ENCODE results near the gene RNF121.
"Not testable (repeated sequence)": the region's sequence is repeated elsewhere in the genome, so short reads cannot be mapped to it uniquely, and the experiment has no call there.

Gene RNF121

DNA sequence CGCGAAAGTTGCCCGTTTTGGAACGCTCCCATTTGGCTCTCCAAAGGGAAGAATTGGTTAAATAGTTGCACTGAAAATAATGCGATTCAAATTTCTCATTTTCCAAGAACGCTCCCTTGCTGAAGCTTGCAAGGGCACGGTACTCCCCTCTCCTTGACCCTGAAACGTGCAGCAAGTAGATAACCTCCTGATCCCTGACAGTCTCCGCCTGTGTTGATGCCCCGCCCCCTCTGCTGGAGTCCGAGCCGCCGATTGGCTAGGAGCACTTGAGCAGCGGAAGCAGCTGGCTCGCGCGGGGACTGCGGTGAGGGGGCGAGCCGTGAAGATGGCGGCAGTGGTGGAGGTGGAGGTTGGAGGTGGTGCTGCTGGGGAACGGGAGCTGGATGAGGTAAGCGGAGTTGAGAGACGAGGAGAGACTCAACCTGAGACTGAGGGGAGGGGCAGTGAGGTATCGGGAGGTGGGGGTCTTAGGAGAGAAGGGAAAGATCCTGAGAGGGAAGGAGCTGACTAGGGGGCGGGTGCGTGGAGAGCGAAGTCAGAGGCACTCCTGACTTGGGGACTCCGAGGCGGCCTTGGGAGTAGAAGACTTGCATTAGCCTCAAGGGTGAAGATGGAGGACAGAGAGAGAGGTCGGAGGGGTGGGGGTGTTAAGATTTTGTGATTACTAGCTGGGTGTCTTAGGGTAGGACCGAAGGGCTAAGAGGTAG lies at the start of gene RNF121:
TSS of gene RNF121 (plus strand) at position 310 of the 707 bp plus-strand sequence. CDS start at position 326, 16 bp downstream.
- DNase-seq, result peak; percentile 97 to 98

DNA sequence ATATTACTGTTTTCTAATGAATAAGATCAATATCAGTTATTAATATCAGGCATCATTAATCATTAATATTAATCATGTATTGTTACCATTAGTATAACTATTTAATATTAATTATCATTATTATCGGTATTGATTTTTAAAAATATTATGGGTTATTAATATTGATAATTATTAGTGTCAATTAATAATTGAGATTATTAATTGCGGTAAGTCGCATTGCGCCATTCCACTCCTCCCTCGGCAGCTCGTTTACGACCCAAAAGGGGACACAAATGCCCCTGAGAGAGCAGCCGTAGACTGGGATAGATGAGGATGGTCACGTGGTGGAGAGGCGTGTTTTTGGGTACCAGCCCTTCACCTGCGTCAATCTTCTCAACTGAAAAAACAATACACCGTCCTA lies 43.0 kb upstream of the RNF121 start:
- DNase-seq, result not testable (repeated sequence)

DNA sequence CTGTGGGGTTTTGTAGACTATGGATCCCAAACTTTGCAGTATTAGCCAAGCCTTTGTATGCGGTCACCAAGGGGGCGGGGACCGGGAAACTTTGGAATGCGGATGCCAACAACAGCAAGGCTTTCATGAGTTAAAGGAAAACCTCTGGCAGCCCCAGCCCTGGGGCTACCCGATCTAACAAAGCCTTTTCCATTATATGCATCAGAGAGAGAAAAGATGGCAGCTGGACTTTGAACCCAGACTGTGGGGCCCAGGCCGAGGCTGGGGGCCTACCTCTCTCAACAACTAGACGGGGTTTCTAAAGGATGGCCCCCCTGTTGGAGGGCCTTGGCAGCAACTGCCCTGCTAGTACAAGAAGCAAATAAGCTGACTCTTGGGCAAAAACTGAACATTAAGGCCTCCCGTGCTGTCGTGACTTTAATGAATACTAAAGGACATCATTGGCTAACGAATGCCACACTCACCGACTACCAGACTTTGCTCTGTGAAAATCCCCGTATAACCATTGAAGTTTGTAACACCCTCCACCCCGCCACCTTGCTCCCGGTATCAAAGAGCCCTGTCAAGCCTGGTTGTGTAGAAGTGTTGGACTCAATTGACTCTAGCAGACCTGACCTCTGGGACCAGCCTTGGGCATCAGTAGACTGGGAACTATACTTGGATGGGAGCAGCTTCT lies 40.4 kb upstream of the RNF121 start:
- not testable (repeated sequence) for DNase-seq

DNA sequence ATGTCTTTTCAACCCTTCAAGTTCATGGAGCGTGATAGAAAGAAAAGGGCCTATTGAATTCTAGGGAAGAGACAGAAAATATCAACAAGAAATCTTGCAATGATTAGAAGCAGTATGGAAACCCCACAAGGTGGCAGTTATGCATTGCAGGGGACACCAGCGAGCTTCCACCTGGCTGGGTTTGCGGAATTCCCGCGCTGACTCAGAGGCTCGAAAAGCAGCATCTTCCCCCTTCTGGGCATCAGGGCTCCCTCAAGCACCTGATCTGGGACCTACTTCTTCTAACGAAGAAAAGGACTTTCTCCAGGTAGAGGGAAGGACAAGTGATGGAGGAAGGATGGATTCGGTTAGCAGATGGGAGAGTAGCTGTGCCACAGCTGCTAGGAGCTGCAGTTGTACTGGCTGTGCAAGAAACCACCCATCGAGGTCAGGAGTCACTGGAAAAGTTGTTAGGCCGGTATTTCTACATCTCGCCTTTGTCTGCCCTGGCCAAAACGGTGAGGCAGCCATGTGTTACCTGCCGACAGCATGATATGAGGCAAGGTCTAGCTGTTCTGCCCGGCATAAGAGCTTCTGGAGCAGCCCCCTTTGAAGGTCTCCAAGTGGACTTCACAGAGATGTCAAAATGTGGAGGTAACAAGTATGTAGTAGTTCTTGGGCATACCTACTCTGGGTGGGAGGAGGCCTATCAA lies 39.5 kb upstream of the RNF121 start:
- not testable (repeated sequence) for DNase-seq

DNA sequence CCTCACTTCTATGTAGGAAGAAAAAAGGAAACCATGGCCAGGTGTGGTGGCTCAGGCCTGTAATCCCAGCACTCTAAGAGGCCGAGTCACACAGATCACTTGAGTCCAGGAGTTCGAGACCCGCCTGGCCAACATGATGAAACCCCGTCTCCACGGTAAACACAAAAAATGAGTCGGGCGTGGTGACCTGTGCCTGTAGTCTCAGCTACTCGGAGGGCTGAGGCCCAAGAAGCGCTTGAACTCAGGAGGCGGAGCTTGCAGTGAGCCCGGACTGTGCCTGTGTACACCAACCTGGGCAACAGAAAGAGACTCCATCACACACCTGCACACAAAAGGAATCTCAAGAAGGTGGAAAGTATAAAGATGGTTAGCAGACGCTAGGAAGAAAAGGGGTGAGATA lies 32.9 kb upstream of the RNF121 start:
- DNase-seq, result no peak

DNA sequence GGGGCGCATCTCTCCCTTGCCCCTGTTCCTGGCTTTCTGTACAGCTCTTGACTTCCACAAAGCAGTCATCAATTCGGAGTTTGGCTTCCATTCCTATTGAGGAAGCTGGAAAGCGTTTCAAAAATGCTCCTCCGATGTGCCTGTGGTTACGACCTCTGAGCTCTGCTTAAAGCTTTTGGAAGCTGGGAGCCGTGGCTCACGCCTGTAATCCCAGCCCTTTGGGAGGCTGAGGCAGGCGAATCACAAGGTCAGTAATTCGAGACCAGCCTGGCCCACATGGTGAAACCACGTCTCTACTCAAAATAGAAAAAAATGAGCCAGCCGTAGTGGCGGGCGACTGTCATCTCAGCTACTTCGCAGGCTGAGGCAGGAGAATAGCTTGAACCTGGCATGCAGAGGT lies 27.7 kb upstream of the RNF121 start:
- not testable (repeated sequence) for DNase-seq

DNA sequence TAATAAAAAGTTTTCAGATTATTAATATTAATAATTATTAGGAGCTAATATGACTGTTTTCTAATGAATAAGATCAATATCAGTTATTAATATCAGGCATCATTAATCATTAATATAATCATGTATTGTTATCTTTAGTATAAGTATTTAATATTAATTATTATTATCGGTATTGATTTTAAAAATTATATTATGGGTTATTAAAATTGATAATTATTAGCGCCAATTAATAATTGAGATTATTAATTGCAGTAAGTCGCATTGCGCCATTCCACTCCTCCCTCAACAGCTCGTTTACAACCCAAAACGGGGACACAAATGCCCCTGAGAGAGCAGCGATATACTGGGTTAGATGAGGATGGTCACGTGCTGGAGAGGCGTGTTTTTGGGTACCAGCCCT lies 20.6 kb upstream of the RNF121 start:
- no peak for DNase-seq

DNA sequence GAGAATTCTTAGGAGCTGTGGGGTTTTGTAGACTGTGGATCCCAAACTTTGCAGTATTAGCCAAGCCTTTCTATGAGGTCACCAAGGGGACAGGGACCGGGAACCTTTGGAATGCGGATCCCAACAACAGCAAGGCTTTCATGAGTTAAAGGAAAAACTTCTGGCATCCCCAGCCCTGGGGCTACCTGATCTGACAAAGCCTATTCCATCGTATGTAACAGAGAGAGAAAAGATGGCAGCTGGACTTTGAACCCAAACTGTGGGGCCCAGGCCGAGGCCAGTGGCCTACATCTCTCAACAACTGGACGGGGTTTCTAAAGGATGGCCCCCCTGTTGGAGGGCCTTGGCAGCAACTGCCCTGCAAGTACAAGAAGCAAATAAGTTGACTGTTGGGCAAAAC lies 18.1 kb upstream of the RNF121 start:
- not testable (repeated sequence) for DNase-seq

DNA sequence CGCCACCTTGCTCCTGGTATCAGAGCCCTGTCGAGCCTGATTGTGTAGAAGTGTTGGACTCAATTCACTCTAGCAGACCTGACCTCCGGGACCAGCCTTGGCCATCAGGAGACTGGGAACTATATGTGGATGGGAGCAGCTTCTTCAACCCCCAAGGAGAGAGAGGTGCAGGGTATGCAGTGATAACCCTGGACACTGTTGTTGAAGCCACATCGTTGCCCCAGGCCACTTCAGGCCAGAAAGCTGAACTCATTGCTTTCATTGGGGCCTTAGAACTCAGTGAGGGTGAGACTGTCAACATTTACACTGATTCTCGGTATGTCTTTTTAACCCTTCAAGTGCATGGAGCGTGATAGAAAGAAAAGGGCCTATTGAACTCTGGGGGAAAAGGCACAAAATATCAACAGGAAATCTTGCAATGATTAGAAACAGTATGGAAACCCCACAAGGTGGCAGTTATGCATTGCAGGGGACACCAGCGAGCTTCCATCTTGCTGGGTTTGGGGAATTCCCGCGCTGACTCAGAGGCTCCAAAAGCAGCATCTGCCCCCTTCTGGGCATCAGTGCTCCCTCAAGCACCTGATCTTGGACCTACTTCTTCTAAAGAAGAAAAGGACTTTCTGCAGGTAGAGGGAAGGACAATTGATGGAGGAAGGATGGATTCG lies 17.4 kb upstream of the RNF121 start:
- not testable (repeated sequence) for DNase-seq

DNA sequence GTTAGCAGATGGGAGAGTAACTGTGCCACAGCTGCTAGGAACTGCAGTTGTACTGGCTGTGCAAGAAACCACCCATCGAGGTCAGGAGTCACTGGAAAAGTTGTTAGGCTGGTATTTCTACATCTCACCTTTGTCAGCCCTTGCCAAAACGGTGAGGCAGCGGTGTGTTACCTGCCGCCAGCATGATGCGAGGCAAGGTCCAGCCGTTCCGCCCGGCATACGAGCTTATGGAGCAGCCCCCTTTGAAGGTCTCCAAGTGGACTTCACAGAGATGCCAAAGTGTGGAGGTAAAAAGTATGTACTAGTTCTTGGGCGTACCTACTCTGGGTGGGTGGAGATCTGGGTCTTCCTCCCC lies 16.9 kb upstream of the RNF121 start:
- DNase-seq, result not testable (repeated sequence)

DNA sequence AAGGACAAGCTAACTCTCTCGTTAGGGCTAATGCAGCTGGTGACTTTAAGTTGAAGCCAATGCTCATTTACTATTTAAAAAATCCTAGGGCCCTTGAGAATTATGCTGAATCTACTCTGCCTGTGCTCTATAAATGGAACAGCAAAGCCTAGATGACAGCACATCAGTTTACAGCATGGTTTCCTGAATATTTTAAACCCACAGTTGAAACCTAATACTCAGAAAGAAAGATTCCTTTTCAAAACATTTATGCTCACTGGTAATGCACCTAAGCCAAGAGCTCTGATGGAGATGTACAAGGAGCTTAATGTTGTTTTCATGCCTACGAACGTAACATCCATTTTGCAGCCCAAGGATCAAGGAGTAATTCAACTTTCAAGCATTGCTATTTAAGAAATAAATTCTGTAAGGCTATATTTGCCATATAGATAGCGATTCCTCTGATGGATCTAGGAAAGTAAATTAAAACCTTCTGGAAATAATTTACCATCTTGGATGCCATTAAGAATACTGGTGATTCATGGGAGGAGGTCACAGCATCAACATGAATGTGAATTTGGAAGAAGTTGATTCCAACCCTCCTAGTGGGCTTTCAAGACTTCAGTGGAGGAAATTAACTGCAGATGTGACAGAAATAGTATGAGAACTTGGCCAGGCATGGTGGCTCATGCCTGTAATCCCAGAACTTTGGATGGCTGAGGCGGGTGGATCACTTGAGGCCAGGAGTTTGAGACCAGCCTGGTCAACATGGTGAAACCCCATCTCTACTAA lies 14.9 kb upstream of the RNF121 start:
- no peak for DNase-seq

DNA sequence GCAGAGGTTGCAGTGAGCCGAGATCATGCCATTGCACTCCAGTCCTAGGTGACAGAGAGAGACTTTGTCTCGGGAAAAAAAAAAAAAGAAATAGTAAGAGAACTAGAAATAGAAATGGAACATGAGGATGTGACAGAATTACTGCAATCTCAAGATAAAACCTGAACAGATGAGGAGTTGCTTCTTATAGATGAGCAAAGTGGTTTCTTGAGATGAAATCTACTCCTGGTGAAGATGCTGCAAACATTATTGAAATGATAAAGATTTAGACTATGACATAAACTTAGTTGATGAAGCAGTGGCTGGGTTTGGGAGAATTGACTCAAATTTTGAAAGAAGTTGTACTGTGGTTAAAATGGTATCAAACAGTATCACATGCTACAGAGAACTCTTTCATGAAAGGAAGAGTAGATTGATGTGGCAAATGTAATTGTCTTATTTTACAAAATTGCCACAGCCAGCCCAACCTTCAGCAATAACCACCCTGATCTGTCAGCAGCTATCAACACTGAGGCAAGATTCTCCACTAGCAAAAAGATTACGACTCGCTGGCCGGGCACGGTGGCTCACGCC lies 14.1 kb upstream of the RNF121 start:
- no peak for DNase-seq

DNA sequence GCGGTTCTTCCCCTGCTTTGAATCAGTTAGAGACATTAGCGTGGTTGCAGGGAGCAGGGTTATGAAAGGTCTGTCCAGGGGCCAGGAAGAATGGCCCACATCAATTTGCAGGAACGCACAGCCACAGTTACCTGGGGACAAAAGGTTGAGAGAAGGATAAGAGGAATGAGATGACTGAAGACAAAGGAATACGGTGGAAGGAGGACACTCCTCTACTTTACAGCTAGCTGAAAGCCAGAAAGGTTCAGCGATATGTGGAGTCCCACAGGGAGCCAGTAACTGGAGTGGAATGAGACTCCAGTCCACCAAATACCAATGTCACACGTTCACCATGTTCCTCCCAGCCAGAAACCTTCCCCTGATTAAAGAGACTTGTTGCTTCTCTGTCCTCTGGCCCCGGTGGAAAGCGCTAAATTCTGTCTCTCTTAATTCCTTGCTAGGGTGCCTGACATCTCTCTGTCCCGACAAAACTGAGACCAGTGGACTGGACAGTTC lies 11.2 kb upstream of the RNF121 start:
- DNase-seq, result no peak

DNA sequence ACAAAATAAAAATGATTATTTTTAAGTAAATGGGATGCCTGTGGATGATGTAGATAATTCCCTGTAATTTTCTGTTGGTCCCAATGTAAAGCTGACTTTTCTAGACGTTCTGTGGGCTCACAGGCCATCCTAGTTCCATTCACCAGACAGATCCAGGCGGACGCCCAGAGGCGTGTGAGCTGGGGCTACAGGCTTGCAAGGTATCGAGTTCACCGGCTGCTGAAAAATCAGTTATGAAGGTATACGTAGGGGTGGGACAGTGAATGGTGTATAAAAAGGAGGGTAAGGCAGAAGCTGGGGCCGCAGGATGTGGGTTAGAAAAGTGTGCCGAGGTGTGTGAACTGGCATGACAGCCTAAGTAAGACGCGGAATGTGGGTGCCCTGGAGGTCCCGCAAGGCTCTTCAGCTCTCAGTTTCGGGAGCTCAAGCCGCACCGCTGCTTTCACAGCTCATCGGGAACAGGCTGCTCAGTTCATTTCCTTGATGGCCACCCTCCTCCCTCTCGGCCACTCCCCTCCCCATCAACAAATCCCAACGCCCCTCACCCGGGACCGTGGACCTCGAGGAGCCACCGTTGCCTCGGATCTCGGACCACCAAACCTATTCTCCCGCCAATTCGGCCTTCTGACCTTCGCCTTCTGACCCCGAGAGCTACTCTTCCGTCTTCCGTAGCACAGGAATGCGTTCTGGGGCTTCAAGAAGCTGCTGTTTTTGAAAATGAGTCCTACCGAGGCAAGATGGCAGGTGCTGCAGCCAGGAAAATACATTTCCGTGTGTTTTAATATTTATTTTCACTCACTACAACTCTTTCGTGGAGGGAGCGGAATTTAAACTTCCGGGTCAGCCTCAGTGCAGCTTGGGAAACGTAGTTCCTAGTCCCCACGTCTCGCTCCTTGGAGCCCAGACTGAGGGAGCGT lies 768 bp upstream of the RNF121 start, which contains the start of gene XNDC1N:
TSS of gene XNDC1N (minus strand) at position 775 of the 917 bp plus-strand sequence. CDS start 5,241 bp downstream, outside the sequence.
- peak; percentile 95 to 98 for DNase-seq

DNA sequence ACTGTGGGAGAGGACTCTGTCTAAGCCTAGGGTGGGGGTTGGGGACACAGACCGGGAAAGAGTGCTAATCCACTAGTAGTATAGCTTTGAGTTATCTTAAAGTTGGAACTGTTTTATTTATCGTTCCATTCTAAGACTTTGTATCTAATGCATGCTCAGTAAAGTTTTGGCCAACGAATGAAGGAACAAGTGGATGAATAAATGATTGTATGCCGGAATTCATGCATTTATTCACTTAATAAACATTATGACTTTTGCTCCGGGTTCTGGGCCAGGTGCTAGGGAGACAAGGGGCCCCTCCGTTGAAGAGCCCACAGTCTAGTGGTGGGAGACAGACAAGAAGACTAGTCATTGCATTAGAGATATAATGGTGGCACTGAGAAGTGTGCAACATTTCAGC lies 645 bp downstream of the RNF121 start:
- DNase-seq, result no peak

DNA sequence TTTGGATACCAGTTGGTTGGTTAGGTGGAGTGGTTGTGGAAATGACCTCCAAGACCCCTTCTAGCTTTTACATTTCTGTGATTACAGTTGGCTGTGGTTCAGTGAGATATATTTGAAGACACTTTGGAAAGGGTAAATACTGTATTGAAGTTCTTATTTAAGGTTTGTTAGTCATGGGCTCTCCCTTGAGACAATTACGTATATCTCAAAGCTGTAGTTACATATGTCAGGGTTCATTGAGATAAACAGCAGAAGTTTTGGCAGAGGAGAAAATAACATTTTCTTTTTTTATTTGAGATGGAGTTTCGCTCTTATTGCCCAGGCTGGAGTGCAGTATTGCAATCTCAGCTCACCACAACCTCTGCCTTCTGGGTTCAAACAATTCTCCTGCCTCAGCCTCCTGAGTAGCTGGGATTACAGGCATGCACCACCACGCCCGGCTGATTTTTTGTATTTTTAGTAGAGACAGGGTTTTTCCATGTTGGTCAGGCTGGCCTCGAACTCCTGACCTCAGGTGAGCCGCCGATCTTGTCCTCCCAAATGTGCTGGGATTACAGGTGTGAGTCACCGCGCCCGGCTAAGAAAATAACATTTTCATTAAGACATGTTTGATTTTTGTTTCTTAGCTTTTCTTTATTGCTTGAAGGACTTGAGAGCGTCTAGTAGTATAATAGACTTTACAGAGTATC lies 1.9 kb downstream of the RNF121 start:
- DNase-seq, result no peak

DNA sequence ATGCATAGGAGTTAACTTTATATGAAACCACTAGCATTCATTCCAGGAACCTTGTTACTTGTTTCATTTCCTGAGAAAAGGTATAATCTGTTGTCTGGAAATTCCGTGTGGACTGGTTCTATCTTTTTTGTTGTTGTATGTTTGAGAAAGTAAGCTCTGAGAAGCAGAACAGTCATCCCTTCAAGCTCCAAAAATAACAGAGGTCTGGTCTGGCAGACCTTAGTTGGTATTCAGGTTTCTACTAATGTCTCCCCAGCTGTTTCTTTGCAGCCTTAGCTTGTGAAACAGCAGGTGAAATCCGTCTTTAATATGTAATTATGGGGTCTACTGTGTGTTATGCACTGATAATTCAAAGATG lies 2.4 kb downstream of the RNF121 start:
- no peak for DNase-seq

DNA sequence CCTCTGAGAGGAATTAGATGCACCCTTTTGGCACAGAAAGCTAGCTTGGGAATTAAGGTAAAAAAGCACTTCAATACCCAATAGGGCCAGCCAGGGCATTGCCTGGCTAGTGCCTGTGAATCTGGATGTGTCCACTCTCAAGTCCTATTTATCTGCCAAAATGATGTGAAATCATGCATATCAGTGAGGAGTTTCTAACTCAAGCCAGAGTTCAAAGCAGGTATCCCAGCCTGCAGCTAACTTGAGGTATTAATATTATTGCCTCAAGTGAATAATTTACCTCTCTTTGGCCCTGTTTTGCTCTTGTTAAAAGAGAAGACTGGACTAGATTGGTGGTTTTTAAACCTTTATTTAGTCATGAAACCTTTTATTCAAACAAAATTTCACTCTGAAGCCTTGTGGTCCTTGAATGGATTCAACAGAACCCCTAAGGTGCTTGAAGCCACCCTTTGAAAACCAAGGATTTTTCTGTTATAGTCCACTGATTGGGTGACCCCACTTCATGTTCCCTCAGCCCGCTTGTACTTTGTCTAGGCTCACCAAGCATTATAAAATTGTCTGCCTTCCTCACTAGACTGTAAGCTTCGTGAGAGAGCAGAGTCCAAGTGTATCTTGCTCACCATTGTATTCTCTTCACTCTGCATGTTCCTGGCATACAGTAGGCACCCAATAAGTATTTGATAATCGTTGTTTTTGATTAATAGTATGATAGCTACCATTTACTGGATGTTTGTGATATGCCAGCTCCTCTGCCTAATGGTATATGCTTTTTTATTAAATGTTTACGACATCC lies 4.5 kb downstream of the RNF121 start:
- no peak for DNase-seq

DNA sequence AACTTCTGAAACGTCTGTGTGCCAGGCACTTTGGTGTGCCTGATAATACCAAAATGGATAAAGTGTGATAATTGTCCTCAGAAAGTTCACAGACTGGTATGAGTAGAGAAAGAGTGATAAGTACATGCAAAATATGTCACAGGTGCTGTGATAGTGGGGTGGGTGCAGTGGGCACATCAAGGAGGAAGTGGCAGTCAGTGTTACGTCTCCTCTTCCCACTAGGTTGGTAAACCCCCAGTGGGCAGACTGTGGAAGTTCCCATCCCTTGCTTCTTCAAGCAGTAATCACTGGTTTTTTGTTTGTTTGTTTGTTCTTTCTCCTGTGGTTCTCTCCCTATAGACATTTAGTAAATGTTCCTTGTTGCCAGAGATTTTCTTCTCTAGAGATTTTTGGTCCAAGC lies 5.4 kb downstream of the RNF121 start:
- no peak for DNase-seq
